K562 (cell line): ENCODE measurements around the gene COLEC12.

Experiments used
- BRF2 ChIP-seq: IDR thresholded peaks from 3 replicates; pipeline ENCODE4 v1.6.1; 2011; ENCODE audit warnings: borderline replicate concordance, mild to moderate bottlenecking; ENCODE audit not compliant: insufficient read length, insufficient read depth
- E2F8 ChIP-seq: fragments of 450-650 bp; IDR thresholded peaks from 2 replicates; pipeline ENCODE4 v1.7.1; 2018; ENCODE audit warnings: mild to moderate bottlenecking, low read depth; ENCODE audit not compliant: partially characterized antibody
- MAFF ChIP-seq: IDR thresholded peaks from 2 replicates; pipeline ENCODE4 v1.6.1; 2012; ENCODE audit warnings: low read length, improper control_type of control experiment
- NFIC ChIP-seq: fragments of 450-650 bp; IDR thresholded peaks from 2 replicates; pipeline ENCODE4 v1.6.1; 2017; ENCODE audit warnings: mild to moderate bottlenecking, inconsistent platforms
- RUNX1 ChIP-seq: sonication (generic); IDR thresholded peaks from 2 replicates; pipeline ENCODE4 v1.6.1; 2016; ENCODE audit warnings: antibody characterized with exemption, low read depth
- ZNF232 ChIP-seq: sonication (generic); formaldehyde crosslinking; IDR thresholded peaks from 2 replicates; pipeline ENCODE4 v1.8.0; 2022; ENCODE audit warnings: mild to moderate bottlenecking, missing genetic modification reagents
- ZNF274 ChIP-seq: IDR thresholded peaks from 2 replicates; pipeline ENCODE4 v1.6.1; 2011; ENCODE audit warnings: low read depth, mild to moderate bottlenecking, low read length, moderate library complexity, borderline replicate concordance
- ZNF431 ChIP-seq: sonication (generic); formaldehyde crosslinking; IDR thresholded peaks from 2 replicates; pipeline ENCODE4 v1.8.0; 2022; ENCODE audit warnings: mild to moderate bottlenecking, missing genetic modification reagents
- TF ChIP-seq, protein P1 (sequence below): sonication (generic); IDR thresholded peaks from 2 replicates; pipeline ENCODE4 v1.6.1; 2016
- TF ChIP-seq, protein P2 (sequence below), 3 experiments: IDR thresholded peaks in 2 of 3; conservative IDR thresholded peaks in 1 of 3; 2 replicates each; pipeline ENCODE4 v1.5.1; 2011 to 2012; ENCODE audit warnings: low read length in 3 of 3, mild to moderate bottlenecking in 3 of 3, control low read depth in 2 of 3, improper control_type of control experiment in 1 of 3, inconsistent platforms in 1 of 3, low read depth in 1 of 3, mixed read lengths in 1 of 3, moderate library complexity in 1 of 3; ENCODE audit not compliant: insufficient read depth in 2 of 3

DNA sequence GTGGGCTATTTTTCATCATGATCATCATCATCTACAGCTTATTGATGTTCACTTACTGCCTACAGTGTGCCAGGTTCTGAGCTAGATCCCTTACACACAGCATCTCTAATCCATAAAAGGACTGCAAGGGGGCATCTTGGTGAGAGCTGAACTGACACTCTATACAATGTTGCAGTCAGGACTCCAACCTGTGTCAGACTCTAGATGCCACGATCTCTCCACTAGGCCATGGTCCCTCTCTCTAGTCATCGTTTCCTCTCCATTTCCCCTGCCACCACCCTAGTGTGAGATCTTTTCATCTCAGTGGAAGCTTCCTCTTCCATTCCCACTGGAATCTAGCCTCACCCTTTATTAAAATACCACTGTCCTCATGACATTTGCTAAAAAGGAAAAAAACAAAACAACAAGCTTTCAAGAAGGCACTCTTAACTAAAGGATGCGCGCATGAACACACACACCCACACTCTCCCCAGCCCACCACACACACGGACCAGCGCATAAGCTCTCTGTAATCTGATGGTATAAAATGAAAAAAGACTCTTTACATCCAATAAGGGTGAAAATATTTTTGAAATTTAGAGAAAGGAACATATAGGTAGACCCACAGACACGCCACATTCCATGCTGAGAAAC is 139.3 kb downstream of the COLEC12 start:
- TF ChIP-seq, protein P1, sequence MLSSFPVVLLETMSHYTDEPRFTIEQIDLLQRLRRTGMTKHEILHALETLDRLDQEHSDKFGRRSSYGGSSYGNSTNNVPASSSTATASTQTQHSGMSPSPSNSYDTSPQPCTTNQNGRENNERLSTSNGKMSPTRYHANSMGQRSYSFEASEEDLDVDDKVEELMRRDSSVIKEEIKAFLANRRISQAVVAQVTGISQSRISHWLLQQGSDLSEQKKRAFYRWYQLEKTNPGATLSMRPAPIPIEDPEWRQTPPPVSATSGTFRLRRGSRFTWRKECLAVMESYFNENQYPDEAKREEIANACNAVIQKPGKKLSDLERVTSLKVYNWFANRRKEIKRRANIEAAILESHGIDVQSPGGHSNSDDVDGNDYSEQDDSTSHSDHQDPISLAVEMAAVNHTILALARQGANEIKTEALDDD, result no peak
- no peak for TF ChIP-seq ZNF232 (CRISPR knock-in tag)
- TF ChIP-seq ZNF274, result no peak
- TF ChIP-seq, protein P2, sequence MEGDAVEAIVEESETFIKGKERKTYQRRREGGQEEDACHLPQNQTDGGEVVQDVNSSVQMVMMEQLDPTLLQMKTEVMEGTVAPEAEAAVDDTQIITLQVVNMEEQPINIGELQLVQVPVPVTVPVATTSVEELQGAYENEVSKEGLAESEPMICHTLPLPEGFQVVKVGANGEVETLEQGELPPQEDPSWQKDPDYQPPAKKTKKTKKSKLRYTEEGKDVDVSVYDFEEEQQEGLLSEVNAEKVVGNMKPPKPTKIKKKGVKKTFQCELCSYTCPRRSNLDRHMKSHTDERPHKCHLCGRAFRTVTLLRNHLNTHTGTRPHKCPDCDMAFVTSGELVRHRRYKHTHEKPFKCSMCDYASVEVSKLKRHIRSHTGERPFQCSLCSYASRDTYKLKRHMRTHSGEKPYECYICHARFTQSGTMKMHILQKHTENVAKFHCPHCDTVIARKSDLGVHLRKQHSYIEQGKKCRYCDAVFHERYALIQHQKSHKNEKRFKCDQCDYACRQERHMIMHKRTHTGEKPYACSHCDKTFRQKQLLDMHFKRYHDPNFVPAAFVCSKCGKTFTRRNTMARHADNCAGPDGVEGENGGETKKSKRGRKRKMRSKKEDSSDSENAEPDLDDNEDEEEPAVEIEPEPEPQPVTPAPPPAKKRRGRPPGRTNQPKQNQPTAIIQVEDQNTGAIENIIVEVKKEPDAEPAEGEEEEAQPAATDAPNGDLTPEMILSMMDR (IDR thresholded peaks at IDR 0.05 in 2 of 3, conservative IDR thresholded peaks at IDR 0.05 in 1 of 3; ENCODE audit: insufficient read depth in 2 of 3, low read depth in 1 of 3, low read length in 3 of 3), result no peak
- TF ChIP-seq BRF2, result no peak
- TF ChIP-seq E2F8, result no peak
- TF ChIP-seq MAFF, result no peak
- no peak for TF ChIP-seq RUNX1
- TF ChIP-seq ZNF431 (CRISPR knock-in tag), result no peak
- TF ChIP-seq NFIC, result no peak
